WTC11 (cell line): ENCODE data around the gene DHFR. TPM values are rescaled to one million over a fixed set of nuclear protein-coding genes. Genes with fewer than 3 reads are reported as not detected.

Experiments
- ATAC-seq: fragments of 200-7000 bp; cut with Tn5 transposase; 2 replicates; pipeline ENCODE4 v1.10.0; 2021; ENCODE audit warnings: mild to moderate bottlenecking, moderate library complexity
- CTCF ChIA-PET: fragments of 300-600 bp; sonication (Branson Sonifier 250); formaldehyde crosslinking; loops from one replicate; lab custom pipeline; 2021; ENCODE audit warnings: antibody characterized with exemption; lab: Charles Lee
- POLR2A ChIA-PET: fragments of 350-600 bp; sonication (Branson Sonifier 250); formaldehyde crosslinking; loops from one replicate; lab custom pipeline; 2021; ENCODE audit warnings: antibody characterized with exemption; lab: Charles Lee
- DNase-seq: peaks from one replicate; pipeline ENCODE4 v3.0.0; 2021; ENCODE audit warnings: low spot score
- H3K27ac Mint-ChIP-seq: 2 replicates; pipeline ENCODE4 v1.8.0; 2021; ENCODE audit warnings: mixed read lengths
- H3K27me3 Mint-ChIP-seq: 2 replicates; pipeline ENCODE4 v1.8.0; 2021; ENCODE audit warnings: low read depth, mild to moderate bottlenecking, moderate library complexity, mixed read lengths
- H3K36me3 Mint-ChIP-seq: 2 replicates; pipeline ENCODE4 v1.8.0; 2021; ENCODE audit warnings: mixed read lengths
- H3K4me1 Mint-ChIP-seq: 2 replicates; pipeline ENCODE4 v1.8.0; 2022; ENCODE audit warnings: mixed read lengths
- H3K4me3 Mint-ChIP-seq: 2 replicates; pipeline ENCODE4 v1.8.0; 2021; ENCODE audit warnings: mild to moderate bottlenecking, moderate library complexity, mixed read lengths
- H3K9me3 Mint-ChIP-seq: 2 replicates; pipeline ENCODE4 v1.8.0; 2021; ENCODE audit warnings: mixed read lengths
- ATF1 ChIP-seq: sonication (generic); formaldehyde crosslinking; IDR thresholded peaks from 2 replicates; pipeline ENCODE4 v1.8.1; 2023; ENCODE audit warnings: mild to moderate bottlenecking, moderate library complexity, missing genetic modification reagents
- CREB1 ChIP-seq: sonication (generic); formaldehyde crosslinking; IDR thresholded peaks from 2 replicates; pipeline ENCODE4 v1.8.0; 2023; ENCODE audit warnings: mild to moderate bottlenecking, missing genetic modification reagents
- ETV6 ChIP-seq: sonication (generic); formaldehyde crosslinking; IDR thresholded peaks from 2 replicates; pipeline ENCODE4 v1.8.1; 2022; ENCODE audit warnings: mild to moderate bottlenecking, missing genetic modification reagents
- GRHL2 ChIP-seq: fragments of 250-450 bp; sonication (Bioruptor Pico); IDR thresholded peaks from 2 replicates; pipeline ENCODE4 v1.8.0; 2022; ENCODE audit warnings: mild to moderate bottlenecking, moderate library complexity; ENCODE audit not compliant: insufficient replicate concordance, severe bottlenecking
- GTF2I ChIP-seq: fragments of 250-450 bp; sonication (Bioruptor Pico); conservative IDR thresholded peaks from 2 replicates; pipeline ENCODE4 v1.4.0; 2021; ENCODE audit warnings: mild to moderate bottlenecking
- IRF2 ChIP-seq: sonication (generic); formaldehyde crosslinking; IDR thresholded peaks from 2 replicates; pipeline ENCODE4 v1.8.0; 2022; ENCODE audit warnings: low read depth, missing genetic modification reagents, borderline replicate concordance
- JAZF1 ChIP-seq: fragments of 250-450 bp; sonication (Bioruptor Pico); IDR thresholded peaks from 2 replicates; pipeline ENCODE4 v1.9.0; 2021; ENCODE audit warnings: moderate library complexity, mild to moderate bottlenecking, inconsistent platforms
- JUN ChIP-seq: sonication (generic); formaldehyde crosslinking; IDR thresholded peaks from 2 replicates; pipeline ENCODE4 v1.8.0; 2023; ENCODE audit warnings: mild to moderate bottlenecking, missing genetic modification reagents
- MYBL2 ChIP-seq: sonication (generic); formaldehyde crosslinking; IDR thresholded peaks from 2 replicates; pipeline ENCODE4 v1.8.1; 2023; ENCODE audit warnings: mild to moderate bottlenecking, moderate library complexity, missing genetic modification reagents
- NFATC4 ChIP-seq: fragments of 250-450 bp; sonication (Bioruptor Pico); IDR thresholded peaks from 2 replicates; pipeline ENCODE4 v1.9.0; 2021; ENCODE audit warnings: mild to moderate bottlenecking
- NFE2L1 ChIP-seq: sonication (generic); formaldehyde crosslinking; IDR thresholded peaks from 2 replicates; pipeline ENCODE4 v1.8.1; 2023; ENCODE audit warnings: missing genetic modification reagents
- NR1H2 ChIP-seq: sonication (generic); formaldehyde crosslinking; IDR thresholded peaks from 2 replicates; pipeline ENCODE4 v1.9.0; 2021; ENCODE audit warnings: mild to moderate bottlenecking, moderate library complexity, missing genetic modification reagents
- NR3C1 ChIP-seq: sonication (generic); formaldehyde crosslinking; conservative IDR thresholded peaks from 2 replicates; pipeline ENCODE4 v1.8.1; 2023; ENCODE audit warnings: low read depth, mild to moderate bottlenecking, missing genetic modification reagents
- PRRX2 ChIP-seq: fragments of 250-450 bp; sonication (Bioruptor Pico); IDR thresholded peaks from 2 replicates; pipeline ENCODE4 v1.8.0; 2021; ENCODE audit warnings: mild to moderate bottlenecking
- ZNF232 ChIP-seq: sonication (generic); formaldehyde crosslinking; IDR thresholded peaks from 2 replicates; pipeline ENCODE4 v1.8.0; 2022; ENCODE audit warnings: mild to moderate bottlenecking, missing genetic modification reagents
- ZNF396 ChIP-seq: fragments of 250-450 bp; sonication (Bioruptor Pico); IDR thresholded peaks from 2 replicates; pipeline ENCODE4 v1.8.0; 2021; ENCODE audit warnings: mild to moderate bottlenecking, moderate library complexity, borderline replicate concordance
- ZNF416 ChIP-seq: fragments of 250-450 bp; sonication (Bioruptor Pico); IDR thresholded peaks from 2 replicates; pipeline ENCODE4 v1.9.0; 2021; ENCODE audit warnings: mild to moderate bottlenecking, inconsistent platforms
- ZNF671 ChIP-seq: fragments of 250-450 bp; sonication (Bioruptor Pico); IDR thresholded peaks from 2 replicates; pipeline ENCODE4 v1.8.0; 2021; ENCODE audit warnings: mild to moderate bottlenecking
- total RNA-seq: library from RNA; stranded (reverse); gene quantifications from 3 replicates; pipeline ENCODE4 v1.2.3, GENCODE V29; 2021
- TF ChIP-seq, protein P1 (sequence below): fragments of 250-450 bp; sonication (Bioruptor Pico); IDR thresholded peaks from 2 replicates; pipeline ENCODE4 v2.1.2; 2022; ENCODE audit warnings: mild to moderate bottlenecking, moderate library complexity
- TF ChIP-seq, protein P2 (sequence below): fragments of 250-450 bp; sonication (Bioruptor Pico); IDR thresholded peaks from 2 replicates; pipeline ENCODE4 v1.9.0; 2021; ENCODE audit warnings: mild to moderate bottlenecking, borderline replicate concordance
- TF ChIP-seq, protein P3 (sequence below): sonication (generic); formaldehyde crosslinking; IDR thresholded peaks from 2 replicates; pipeline ENCODE4 v1.8.1; 2023; ENCODE audit warnings: mild to moderate bottlenecking, moderate library complexity, missing genetic modification reagents
- TF ChIP-seq, protein P4 (sequence below): fragments of 250-450 bp; sonication (Bioruptor Pico); conservative IDR thresholded peaks from 2 replicates; pipeline ENCODE4 v1.9.0; 2021; ENCODE audit warnings: mild to moderate bottlenecking
- TF ChIP-seq, protein P5 (sequence below): sonication (generic); formaldehyde crosslinking; IDR thresholded peaks from 2 replicates; pipeline ENCODE4 v1.8.1; 2022; ENCODE audit warnings: low read depth, missing genetic modification reagents, borderline replicate concordance

Gene DHFR
- total RNA-seq, 1 experiment from 2014 or later: 68.0 TPM

DNA sequence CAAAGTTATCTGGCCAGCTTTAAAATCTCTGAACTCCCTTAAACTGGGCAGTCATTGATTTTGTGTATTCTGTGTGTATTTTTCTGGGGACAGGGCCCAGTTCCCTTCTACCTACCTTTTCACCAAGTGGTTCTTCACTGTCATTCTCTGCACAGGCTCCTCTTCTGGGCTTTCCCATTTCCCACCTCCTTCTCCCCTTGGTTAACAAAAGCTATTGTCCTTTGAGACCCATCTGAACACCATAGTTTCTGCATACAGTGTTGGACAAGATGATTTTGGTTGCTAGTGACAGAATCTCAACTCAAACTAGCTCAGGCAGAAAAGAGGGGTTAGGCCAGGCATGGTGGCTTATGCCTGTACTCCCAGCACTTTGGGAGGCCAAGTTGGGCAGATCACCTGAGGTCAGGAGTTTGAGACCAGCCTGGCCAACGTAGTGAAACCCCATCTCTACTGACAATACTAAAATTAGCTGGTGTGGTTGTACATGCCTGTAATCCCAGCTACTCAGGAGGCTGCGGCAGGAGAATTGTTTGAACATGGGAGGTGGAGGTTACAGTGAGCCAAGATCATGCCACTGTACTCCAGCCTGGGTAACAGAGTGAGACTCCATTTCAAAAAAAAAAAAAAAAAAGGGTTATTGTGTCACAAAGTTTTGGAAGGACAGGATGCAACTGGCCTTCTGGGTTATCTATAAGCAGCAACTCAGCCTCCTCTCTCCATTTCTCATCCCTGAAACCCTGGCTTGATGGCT, 53.7 kb downstream of the DHFR start:
- Mint-ChIP-seq H3K36me3 (no peaks in the 10 kb centered on the region), H3K27ac (no peak overlapping the region; the same call in 1 of the 2 replicates), H3K27me3 (no peaks in the 10 kb centered on the region), H3K4me1 (no peaks in the 10 kb centered on the region), H3K9me3 (no peaks in the 10 kb centered on the region), H3K4me3 (no peak overlapping the region)
- TF ChIP-seq, protein P1, sequence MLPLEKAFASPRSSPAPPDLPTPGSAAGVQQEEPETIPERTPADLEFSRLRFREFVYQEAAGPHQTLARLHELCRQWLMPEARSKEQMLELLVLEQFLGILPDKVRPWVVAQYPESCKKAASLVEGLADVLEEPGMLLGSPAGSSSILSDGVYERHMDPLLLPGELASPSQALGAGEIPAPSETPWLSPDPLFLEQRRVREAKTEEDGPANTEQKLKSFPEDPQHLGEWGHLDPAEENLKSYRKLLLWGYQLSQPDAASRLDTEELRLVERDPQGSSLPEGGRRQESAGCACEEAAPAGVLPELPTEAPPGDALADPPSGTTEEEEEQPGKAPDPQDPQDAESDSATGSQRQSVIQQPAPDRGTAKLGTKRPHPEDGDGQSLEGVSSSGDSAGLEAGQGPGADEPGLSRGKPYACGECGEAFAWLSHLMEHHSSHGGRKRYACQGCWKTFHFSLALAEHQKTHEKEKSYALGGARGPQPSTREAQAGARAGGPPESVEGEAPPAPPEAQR (CRISPR knock-in tag): no peak
- TF ChIP-seq, protein P2, sequence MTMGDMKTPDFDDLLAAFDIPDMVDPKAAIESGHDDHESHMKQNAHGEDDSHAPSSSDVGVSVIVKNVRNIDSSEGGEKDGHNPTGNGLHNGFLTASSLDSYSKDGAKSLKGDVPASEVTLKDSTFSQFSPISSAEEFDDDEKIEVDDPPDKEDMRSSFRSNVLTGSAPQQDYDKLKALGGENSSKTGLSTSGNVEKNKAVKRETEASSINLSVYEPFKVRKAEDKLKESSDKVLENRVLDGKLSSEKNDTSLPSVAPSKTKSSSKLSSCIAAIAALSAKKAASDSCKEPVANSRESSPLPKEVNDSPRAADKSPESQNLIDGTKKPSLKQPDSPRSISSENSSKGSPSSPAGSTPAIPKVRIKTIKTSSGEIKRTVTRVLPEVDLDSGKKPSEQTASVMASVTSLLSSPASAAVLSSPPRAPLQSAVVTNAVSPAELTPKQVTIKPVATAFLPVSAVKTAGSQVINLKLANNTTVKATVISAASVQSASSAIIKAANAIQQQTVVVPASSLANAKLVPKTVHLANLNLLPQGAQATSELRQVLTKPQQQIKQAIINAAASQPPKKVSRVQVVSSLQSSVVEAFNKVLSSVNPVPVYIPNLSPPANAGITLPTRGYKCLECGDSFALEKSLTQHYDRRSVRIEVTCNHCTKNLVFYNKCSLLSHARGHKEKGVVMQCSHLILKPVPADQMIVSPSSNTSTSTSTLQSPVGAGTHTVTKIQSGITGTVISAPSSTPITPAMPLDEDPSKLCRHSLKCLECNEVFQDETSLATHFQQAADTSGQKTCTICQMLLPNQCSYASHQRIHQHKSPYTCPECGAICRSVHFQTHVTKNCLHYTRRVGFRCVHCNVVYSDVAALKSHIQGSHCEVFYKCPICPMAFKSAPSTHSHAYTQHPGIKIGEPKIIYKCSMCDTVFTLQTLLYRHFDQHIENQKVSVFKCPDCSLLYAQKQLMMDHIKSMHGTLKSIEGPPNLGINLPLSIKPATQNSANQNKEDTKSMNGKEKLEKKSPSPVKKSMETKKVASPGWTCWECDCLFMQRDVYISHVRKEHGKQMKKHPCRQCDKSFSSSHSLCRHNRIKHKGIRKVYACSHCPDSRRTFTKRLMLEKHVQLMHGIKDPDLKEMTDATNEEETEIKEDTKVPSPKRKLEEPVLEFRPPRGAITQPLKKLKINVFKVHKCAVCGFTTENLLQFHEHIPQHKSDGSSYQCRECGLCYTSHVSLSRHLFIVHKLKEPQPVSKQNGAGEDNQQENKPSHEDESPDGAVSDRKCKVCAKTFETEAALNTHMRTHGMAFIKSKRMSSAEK: no peak
- no peak for TF ChIP-seq CREB1 (CRISPR knock-in tag)
- TF ChIP-seq, protein P3, sequence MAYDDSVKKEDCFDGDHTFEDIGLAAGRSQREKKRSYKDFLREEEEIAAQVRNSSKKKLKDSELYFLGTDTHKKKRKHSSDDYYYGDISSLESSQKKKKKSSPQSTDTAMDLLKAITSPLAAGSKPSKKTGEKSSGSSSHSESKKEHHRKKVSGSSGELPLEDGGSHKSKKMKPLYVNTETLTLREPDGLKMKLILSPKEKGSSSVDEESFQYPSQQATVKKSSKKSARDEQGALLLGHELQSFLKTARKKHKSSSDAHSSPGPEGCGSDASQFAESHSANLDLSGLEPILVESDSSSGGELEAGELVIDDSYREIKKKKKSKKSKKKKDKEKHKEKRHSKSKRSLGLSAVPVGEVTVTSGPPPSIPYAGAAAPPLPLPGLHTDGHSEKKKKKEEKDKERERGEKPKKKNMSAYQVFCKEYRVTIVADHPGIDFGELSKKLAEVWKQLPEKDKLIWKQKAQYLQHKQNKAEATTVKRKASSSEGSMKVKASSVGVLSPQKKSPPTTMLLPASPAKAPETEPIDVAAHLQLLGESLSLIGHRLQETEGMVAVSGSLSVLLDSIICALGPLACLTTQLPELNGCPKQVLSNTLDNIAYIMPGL (CRISPR knock-in tag): no peak
- TF ChIP-seq PRRX2 (CRISPR knock-in tag): no peak
- TF ChIP-seq GTF2I (CRISPR knock-in tag): no peak
- TF ChIP-seq NR1H2 (CRISPR knock-in tag): no peak
- TF ChIP-seq MYBL2 (CRISPR knock-in tag): no peak
- no peak for TF ChIP-seq ZNF671
- ChIA-PET POLR2A (no interaction called here), CTCF (interaction anchor here (0.5 to 0.6 kb wide), 2 partner anchors 163 to 294 kb away, joined by 3 read pairs; no protein-coding TSS in a partner anchor)
- DNase-seq: no peak
- no peak for ATAC-seq

DNA sequence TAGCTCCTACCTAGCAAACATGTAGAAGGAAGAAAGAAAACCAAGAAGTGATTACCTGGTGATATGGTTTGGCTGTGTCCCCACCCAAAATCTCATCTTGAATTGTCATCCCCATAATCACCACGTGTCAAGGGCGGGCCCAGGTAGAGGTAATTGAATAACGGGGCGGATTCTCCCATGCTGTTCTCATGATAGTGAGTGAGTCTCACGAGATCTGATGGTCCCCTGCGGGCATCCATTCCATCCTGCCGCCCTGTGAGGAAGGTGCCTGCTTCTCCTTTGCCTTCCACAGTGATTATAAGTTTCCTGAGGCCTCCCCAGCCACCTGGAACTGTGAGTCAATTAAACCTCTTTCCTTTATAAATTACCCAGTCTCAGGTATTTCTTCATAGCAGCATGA, 57.3 kb downstream of the DHFR start:
- Mint-ChIP-seq H3K4me1 (0 out of 2 replicates have a peak, but pooled peaks cover 4% of the 10 kb centered on the region), H3K27me3 (no peaks in the 10 kb centered on the region), H3K4me3 (no peak overlapping the region), H3K9me3 (no peaks in the 10 kb centered on the region), H3K27ac (no peak overlapping the region), H3K36me3 (no peaks in the 10 kb centered on the region)
- ATAC-seq (peak; percentile 76), DNase-seq (peak; percentile 29)
- ChIA-PET POLR2A (no interaction called here), CTCF (no interaction called here)
- TF ChIP-seq NFATC4 (CRISPR knock-in tag) (no peak), ZNF396 (no peak), NR3C1 (CRISPR knock-in tag) (no peak), ETV6 (CRISPR knock-in tag) (no peak), ZNF416 (no peak), IRF2 (CRISPR knock-in tag) (no peak), NFE2L1 (CRISPR knock-in tag) (no peak), GRHL2 (CRISPR knock-in tag) (no peak), JAZF1 (CRISPR knock-in tag) (no peak), ZNF232 (CRISPR knock-in tag) (no peak), JUN (no peak), ATF1 (CRISPR knock-in tag) (no peak)
- TF ChIP-seq, protein P4, sequence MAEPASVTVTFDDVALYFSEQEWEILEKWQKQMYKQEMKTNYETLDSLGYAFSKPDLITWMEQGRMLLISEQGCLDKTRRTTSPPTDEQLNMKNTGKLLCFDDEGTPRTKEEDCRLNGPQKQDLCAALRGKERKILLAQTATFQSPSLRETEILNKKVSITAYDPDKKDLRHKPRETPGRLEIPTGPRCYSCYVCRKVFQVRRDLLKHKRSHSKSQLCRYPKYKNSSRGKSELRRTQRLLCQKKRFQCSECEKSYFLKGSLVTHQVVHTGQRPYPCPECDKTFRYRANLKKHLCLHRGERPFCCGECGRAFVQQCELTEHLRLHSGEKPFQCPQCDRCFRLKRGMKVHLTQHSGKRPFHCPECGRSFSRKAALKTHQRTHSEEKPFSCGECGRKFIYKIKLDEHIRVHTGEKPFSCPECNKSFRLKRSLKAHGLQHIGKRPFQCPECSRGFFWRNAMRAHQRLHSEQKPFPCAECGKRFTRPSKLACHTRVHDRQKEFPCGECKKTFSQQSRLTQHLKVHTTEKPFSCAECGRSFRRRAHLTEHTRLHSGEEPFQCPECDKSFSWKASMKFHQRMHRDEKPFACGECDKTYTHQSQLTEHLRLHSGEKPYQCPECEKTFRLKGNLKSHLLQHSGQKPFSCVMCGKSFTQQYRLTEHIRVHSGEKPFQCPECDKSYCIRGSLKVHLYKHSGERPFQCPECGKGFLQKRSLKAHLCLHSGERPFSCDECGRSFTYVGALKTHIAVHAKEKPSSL (CRISPR knock-in tag): no peak
- TF ChIP-seq, protein P1 (CRISPR knock-in tag): no peak
- TF ChIP-seq, protein P5, sequence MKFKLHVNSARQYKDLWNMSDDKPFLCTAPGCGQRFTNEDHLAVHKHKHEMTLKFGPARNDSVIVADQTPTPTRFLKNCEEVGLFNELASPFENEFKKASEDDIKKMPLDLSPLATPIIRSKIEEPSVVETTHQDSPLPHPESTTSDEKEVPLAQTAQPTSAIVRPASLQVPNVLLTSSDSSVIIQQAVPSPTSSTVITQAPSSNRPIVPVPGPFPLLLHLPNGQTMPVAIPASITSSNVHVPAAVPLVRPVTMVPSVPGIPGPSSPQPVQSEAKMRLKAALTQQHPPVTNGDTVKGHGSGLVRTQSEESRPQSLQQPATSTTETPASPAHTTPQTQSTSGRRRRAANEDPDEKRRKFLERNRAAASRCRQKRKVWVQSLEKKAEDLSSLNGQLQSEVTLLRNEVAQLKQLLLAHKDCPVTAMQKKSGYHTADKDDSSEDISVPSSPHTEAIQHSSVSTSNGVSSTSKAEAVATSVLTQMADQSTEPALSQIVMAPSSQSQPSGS (CRISPR knock-in tag): no peak
